Epithelial cell of esophagus (primary cell): ENCODE measurements around the gene CCDC141.

Source experiments
- DNase-seq: peaks from one replicate; pipeline ENCODE4 v3.0.0; 2010; ENCODE audit warnings: low read depth
- H3K4me3 ChIP-seq: 2 replicates; pipeline ENCODE4 v1.5.1; 2011; ENCODE audit warnings: mild to moderate bottlenecking, low read length, control low read depth
- TF ChIP-seq, protein P1 (sequence below): IDR thresholded peaks from 2 replicates; pipeline ENCODE4 v1.5.1; 2011; ENCODE audit warnings: low read depth, mild to moderate bottlenecking, low read length, control low read depth, inconsistent platforms; ENCODE audit not compliant: insufficient read depth; ENCODE audit errors: missing control alignments

CCDC141 gene

DNA sequence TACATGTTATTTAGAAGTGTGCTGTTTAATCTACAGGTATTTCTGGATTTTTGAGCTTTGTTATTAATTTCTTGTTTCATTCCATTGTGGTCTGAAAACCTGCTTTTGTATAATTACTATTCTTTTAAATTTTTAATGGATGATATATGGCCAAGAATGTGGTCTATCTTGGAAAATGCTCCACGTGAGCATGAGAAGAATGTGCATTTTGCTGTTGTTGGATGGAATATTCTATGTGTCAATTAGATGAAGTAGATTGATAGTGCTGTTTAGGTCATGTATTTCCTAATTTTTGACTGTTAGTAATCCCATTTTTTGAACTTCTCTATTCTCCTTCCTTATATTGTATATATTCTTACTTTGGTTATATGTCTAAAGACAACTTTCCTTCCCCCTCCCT is 222.8 kb downstream of the CCDC141 start:
- no peak for DNase-seq

GRCh38 chr2:178825183-178825582 is 224.8 kb downstream of the CCDC141 start:
- H3K4me3 ChIP-seq = no peak overlapping the region
- TF ChIP-seq, protein P1, sequence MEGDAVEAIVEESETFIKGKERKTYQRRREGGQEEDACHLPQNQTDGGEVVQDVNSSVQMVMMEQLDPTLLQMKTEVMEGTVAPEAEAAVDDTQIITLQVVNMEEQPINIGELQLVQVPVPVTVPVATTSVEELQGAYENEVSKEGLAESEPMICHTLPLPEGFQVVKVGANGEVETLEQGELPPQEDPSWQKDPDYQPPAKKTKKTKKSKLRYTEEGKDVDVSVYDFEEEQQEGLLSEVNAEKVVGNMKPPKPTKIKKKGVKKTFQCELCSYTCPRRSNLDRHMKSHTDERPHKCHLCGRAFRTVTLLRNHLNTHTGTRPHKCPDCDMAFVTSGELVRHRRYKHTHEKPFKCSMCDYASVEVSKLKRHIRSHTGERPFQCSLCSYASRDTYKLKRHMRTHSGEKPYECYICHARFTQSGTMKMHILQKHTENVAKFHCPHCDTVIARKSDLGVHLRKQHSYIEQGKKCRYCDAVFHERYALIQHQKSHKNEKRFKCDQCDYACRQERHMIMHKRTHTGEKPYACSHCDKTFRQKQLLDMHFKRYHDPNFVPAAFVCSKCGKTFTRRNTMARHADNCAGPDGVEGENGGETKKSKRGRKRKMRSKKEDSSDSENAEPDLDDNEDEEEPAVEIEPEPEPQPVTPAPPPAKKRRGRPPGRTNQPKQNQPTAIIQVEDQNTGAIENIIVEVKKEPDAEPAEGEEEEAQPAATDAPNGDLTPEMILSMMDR = no peak
- DNase-seq = peak; percentile 24

More for the DNA sequence above, 222.8 kb downstream of the CCDC141 start:
- TF ChIP-seq, protein P1 = no peak
- H3K4me3 ChIP-seq = no peak overlapping the region

- DNase-seq = no peak
Measured at GRCh38 chr2:178824181-178824580, 225.8 kb downstream of the CCDC141 start.

GRCh38 chr2:178819992-178820391 is 229.9 kb downstream of the CCDC141 start:
- TF ChIP-seq, protein P1 = no peak
- H3K4me3 ChIP-seq = no peak overlapping the region
- no peak for DNase-seq

More at GRCh38 chr2:178824181-178824580, 225.8 kb downstream of the CCDC141 start:
- TF ChIP-seq, protein P1 = no peak
- H3K4me3 ChIP-seq = no peak overlapping the region

- H3K4me3 ChIP-seq = no peak overlapping the region
- TF ChIP-seq, protein P1 = no peak
- DNase-seq = no peak
Measured at GRCh38 chr2:178819147-178819875, 230.6 kb downstream of the CCDC141 start.

GRCh38 chr2:178811901-178812300 is 238.0 kb downstream of the CCDC141 start:
- no peak for DNase-seq
- TF ChIP-seq, protein P1 = no peak
- H3K4me3 ChIP-seq = no peak overlapping the region

- no peak for DNase-seq
- TF ChIP-seq, protein P1 = no peak
- H3K4me3 ChIP-seq = no peak overlapping the region
Measured at GRCh38 chr2:178811045-178811444, 238.9 kb downstream of the CCDC141 start.
